ENCODE results near the gene TRMT5. TPM values are rescaled to one million over a fixed set of nuclear protein-coding genes. Genes with fewer than 3 reads are reported as not detected.

TRMT5 gene
- total RNA-seq, 1 experiment from 2014 or later = 23.7 TPM

GRCh38 chr14:60981633-60982455 is 965 bp upstream of the TRMT5 start:
- H4K20me1 ChIP-seq (ENCODE audit: insufficient read depth) = no peaks in the 10 kb centered on the region
- H3K9me3 ChIP-seq (ENCODE audit: control insufficient read depth in 1 of 2, insufficient read depth in 1 of 2, low read depth in 1 of 2, low read length in 2 of 2) = no peaks in the 10 kb centered on the region
- TF ChIP-seq CBX3 (IDR thresholded peaks at IDR 0.05; ENCODE audit: low read depth) (no peak), TCF7L2 (IDR thresholded peaks at IDR 0.05; ENCODE audit: borderline replicate concordance, extremely low read depth, insufficient read depth, insufficient read length) (no peak), POLR2AphosphoS5 (IDR thresholded peaks at IDR 0.05; ENCODE audit: low read depth, low read length) (no peak), ZNF274 (IDR thresholded peaks at IDR 0.05; ENCODE audit: low read depth, low read length) (no peak), EGR1 (IDR thresholded peaks at IDR 0.05; ENCODE audit: low read depth) (no peak), ZFX (IDR thresholded peaks at IDR 0.05) (no peak), POLR2A (IDR thresholded peaks at IDR 0.05; ENCODE audit: borderline replicate concordance, extremely low read depth, insufficient read depth, insufficient read length) (no peak), CTCF (IDR thresholded peaks at IDR 0.05 in 2 of 3, conservative IDR thresholded peaks at IDR 0.05 in 1 of 3; ENCODE audit: borderline replicate concordance in 1 of 3, insufficient read depth in 1 of 3, low read depth in 2 of 3, low read length in 2 of 3) (no peak), FOSL1 (IDR thresholded peaks at IDR 0.05; ENCODE audit: low read depth) (no peak), EZH2 (IDR thresholded peaks at IDR 0.05) (no peak), JUND (IDR thresholded peaks at IDR 0.05) (no peak), ZBTB33 (IDR thresholded peaks at IDR 0.05; ENCODE audit: extremely low read depth, insufficient replicate concordance, low read length) (no peak), SP1 (IDR thresholded peaks at IDR 0.05; ENCODE audit: low read depth) (no peak), YY1 (IDR thresholded peaks at IDR 0.05; ENCODE audit: extremely low read depth, insufficient replicate concordance, low read depth, low read length) (no peak), RAD21 (IDR thresholded peaks at IDR 0.05; ENCODE audit: low read depth) (no peak), SIN3A (IDR thresholded peaks at IDR 0.05; ENCODE audit: low read depth) (no peak), ATF3 (IDR thresholded peaks at IDR 0.05) (no peak), REST (IDR thresholded peaks at IDR 0.05; ENCODE audit: low read depth) (no peak)
- H3K9ac ChIP-seq (ENCODE audit: low read length) = peak overlapping the region; percentile 95
- no peak for DNase-seq (ENCODE audit: low read depth, low spot score)
- POLR2A ChIA-PET = no interaction called here
- BruUV-seq (replicated peaks) = TSS peak; percentile 45
- CTCF ChIA-PET = interaction anchor here (0.6 kb wide), 1 partner anchor 13 kb away, joined by 4 read pairs; no protein-coding TSS in a partner anchor
- H3K4me2 ChIP-seq (ENCODE audit: low read length) = peak overlapping the region; percentile 91
- H2AFZ ChIP-seq (ENCODE audit: low read depth, low read length, poor library complexity, severe bottlenecking) = peak overlapping the region; percentile 36
- H3K9me2 ChIP-seq (ENCODE audit: insufficient read depth) = no peaks in the 10 kb centered on the region
- peaks cover 5 to 21% of the 10 kb centered on the region in 2 experiments; a peak in 3 of 4 replicates for H3K4me1 ChIP-seq (ENCODE audit: control insufficient read depth in 1 of 2, insufficient read depth in 2 of 2, low read length in 2 of 2)
- H3K79me2 ChIP-seq (ENCODE audit: insufficient read depth, low read length) = peaks cover 53% of the 10 kb centered on the region
- H3K27me3 ChIP-seq (ENCODE audit: insufficient read depth, low read length) = no peaks in the 10 kb centered on the region
- RAD21 ChIA-PET (ENCODE audit: low non-redundant PET in 1 of 2, low total read pairs in 2 of 2, uncharacterized antibody in 2 of 2, unreplicated experiment in 2 of 2) = interaction anchor here in 1 of 2 experiments (0.6 kb wide), 1 partner anchor 277 kb away, joined by 7 read pairs; no protein-coding TSS in a partner anchor
- H3K4me3 ChIP-seq (replicated peaks in 1 of 2; ENCODE audit: low read depth in 1 of 2, low read length in 2 of 2) = peak overlapping the region; percentile 84 to 87
- intact Hi-C loops (cut with micrococcal nuclease) = loop anchor here (2.0 kb wide), 1 partner anchor 259 kb away; no protein-coding TSS in a partner anchor
- peak; percentile 22; the same call in 1 of the 2 replicates for ATAC-seq
- peaks cover 0 to 12% of the 10 kb centered on the region in 2 experiments; a peak in 2 of 4 replicates for H3K36me3 ChIP-seq (ENCODE audit: control insufficient read depth in 1 of 2, insufficient read depth in 2 of 2, low read length in 2 of 2)
- peak overlapping the region; percentile 56 for H3K27ac ChIP-seq (ENCODE audit: low read depth, low read length)
